IMR-90 (cell line): ENCODE data around the gene ABCF3. TPM values are rescaled to one million over a fixed set of nuclear protein-coding genes. Genes with fewer than 3 reads are reported as not detected.

ENCODE experiments used
- ATAC-seq: fragments of 200-7000 bp; cut with Tn5 transposase; 2 replicates; pipeline ENCODE4 v1.9.1; 2020; ENCODE audit warnings: low read depth, mild to moderate bottlenecking, moderate library complexity
- BruUV-seq: library from RNA; stranded (reverse); fragments of 400-500 nt; replicated peaks from 2 replicates; lab custom pipeline; 2021; lab: Mats Ljungman, UMichigan
- CTCF ChIA-PET: fragments of 300-600 bp; formaldehyde crosslinking; extraction: SDS; loops from one replicate; lab custom pipeline; 2021; ENCODE audit warnings: antibody characterized with exemption; lab: Yijun Ruan, JAX
- POLR2A ChIA-PET: fragments of 300-600 bp; sonication (Branson Sonifier 250); formaldehyde crosslinking; loops from one replicate; lab custom pipeline; 2022; ENCODE audit warnings: antibody characterized with exemption; ENCODE audit not compliant: unreplicated experiment; lab: Charles Lee
- DNase-seq: peaks from one replicate; pipeline ENCODE4 v3.0.0; 2013
- H2AFZ ChIP-seq: replicated peaks from 2 replicates; pipeline ENCODE3; 2013; ENCODE audit warnings: low read length, mild to moderate bottlenecking; ENCODE audit not compliant: poor library complexity
- H2AK5ac ChIP-seq: 2 replicates; pipeline ENCODE4 v1.6.1; 2013; ENCODE audit warnings: low read depth, low read length, inconsistent platforms
- H2AK9ac ChIP-seq: replicated peaks from 2 replicates; pipeline ENCODE3; 2013; ENCODE audit warnings: mild to moderate bottlenecking, low read depth, low read length, moderate library complexity; ENCODE audit not compliant: poor library complexity
- H2BK120ac ChIP-seq: 2 replicates; pipeline ENCODE4 v1.6.1; 2013; ENCODE audit warnings: low read depth, low read length, inconsistent platforms
- H2BK15ac ChIP-seq: 3 replicates; pipeline ENCODE4 v1.6.1; 2013; ENCODE audit warnings: low read depth, low read length, inconsistent platforms
- H2BK20ac ChIP-seq: 2 replicates; pipeline ENCODE4 v1.6.1; 2013; ENCODE audit warnings: low read depth, mild to moderate bottlenecking, inconsistent platforms, low read length, moderate library complexity
- H2BK5ac ChIP-seq: 2 replicates; pipeline ENCODE4 v1.6.1; 2013; ENCODE audit warnings: mild to moderate bottlenecking, low read depth, low read length, inconsistent platforms; ENCODE audit not compliant: poor library complexity, severe bottlenecking
- H3K14ac ChIP-seq: replicated peaks from 2 replicates; pipeline ENCODE4 v1.6.1; 2013; ENCODE audit warnings: low read depth, low read length, inconsistent platforms
- H3K18ac ChIP-seq: 2 replicates; pipeline ENCODE4 v1.6.1; 2013; ENCODE audit warnings: low read depth, low read length, control low read depth
- H3K23ac ChIP-seq: 2 replicates; pipeline ENCODE4 v1.6.1; 2013; ENCODE audit warnings: low read depth, low read length, inconsistent platforms
- H3K27ac ChIP-seq: 2 replicates; pipeline ENCODE4 v1.5.1; 2013; ENCODE audit warnings: mild to moderate bottlenecking, control low read depth, low read length; ENCODE audit not compliant: insufficient read depth
- H3K27me3 ChIP-seq: 2 replicates; pipeline ENCODE4 v1.6.1; 2013; ENCODE audit warnings: low read length; ENCODE audit not compliant: control insufficient read depth, insufficient read depth
- H3K36me3 ChIP-seq: 2 replicates; pipeline ENCODE4 v1.6.1; 2013; ENCODE audit warnings: low read length, mixed read lengths; ENCODE audit not compliant: control insufficient read depth, insufficient read depth
- H3K4ac ChIP-seq: 2 replicates; pipeline ENCODE4 v1.6.1; 2013; ENCODE audit warnings: low read depth, low read length, inconsistent platforms
- H3K4me1 ChIP-seq: 2 replicates; pipeline ENCODE4 v1.6.1; 2013; ENCODE audit warnings: low read length, mixed read lengths; ENCODE audit not compliant: control insufficient read depth, insufficient read depth
- H3K4me2 ChIP-seq: 2 replicates; pipeline ENCODE4 v1.6.1; 2013; ENCODE audit warnings: low read depth, mild to moderate bottlenecking, control low read depth, low read length, moderate library complexity
- H3K4me3 ChIP-seq: 2 replicates; pipeline ENCODE4 v1.5.1; 2013; ENCODE audit warnings: low read depth, mild to moderate bottlenecking, control low read depth, low read length, moderate library complexity; ENCODE audit not compliant: insufficient read depth
- H3K56ac ChIP-seq: 2 replicates; pipeline ENCODE4 v1.6.1; 2013; ENCODE audit warnings: low read length, inconsistent platforms; ENCODE audit not compliant: insufficient read depth; ENCODE audit errors: extremely low read depth
- H3K79me1 ChIP-seq, 2 experiments: 2 replicates each; pipeline ENCODE4 v1.6.1; 2013; ENCODE audit warnings: low read length in 2 of 2, inconsistent platforms in 1 of 2, low read depth in 1 of 2
- H3K9ac ChIP-seq: 2 replicates; pipeline ENCODE4 v1.6.1; 2013; ENCODE audit warnings: low read depth, low read length, control low read depth
- H3K9me1 ChIP-seq: 2 replicates; pipeline ENCODE4 v1.6.1; 2013; ENCODE audit warnings: low read length, inconsistent platforms; ENCODE audit not compliant: insufficient read depth
- H3K9me3 ChIP-seq: 2 replicates; pipeline ENCODE4 v1.6.1; 2013; ENCODE audit warnings: low read length; ENCODE audit not compliant: control insufficient read depth, insufficient read depth
- H4K20me1 ChIP-seq: 2 replicates; pipeline ENCODE4 v1.6.1; 2013; ENCODE audit warnings: low read length, inconsistent platforms; ENCODE audit not compliant: insufficient read depth
- H4K5ac ChIP-seq: 2 replicates; pipeline ENCODE4 v1.6.1; 2013; ENCODE audit warnings: mild to moderate bottlenecking, low read depth, low read length, control low read depth
- H4K8ac ChIP-seq, 2 experiments: 2 replicates each; pipeline ENCODE4 v1.6.1; 2013; ENCODE audit warnings: low read depth in 2 of 2, low read length in 2 of 2, control low read depth in 1 of 2, inconsistent platforms in 1 of 2
- H4K91ac ChIP-seq: 2 replicates; pipeline ENCODE4 v1.6.1; 2013; ENCODE audit warnings: low read depth, low read length, inconsistent platforms; ENCODE audit not compliant: insufficient read depth
- BHLHE40 ChIP-seq: fragments of 150-350 bp; IDR thresholded peaks from 2 replicates; pipeline ENCODE4 v1.6.1; 2016; ENCODE audit warnings: mild to moderate bottlenecking, low read depth, low read length
- CEBPB ChIP-seq: IDR thresholded peaks from 2 replicates; pipeline ENCODE4 v1.6.1; 2012; ENCODE audit warnings: low read depth, low read length, improper control_type of control experiment
- CHD1 ChIP-seq: IDR thresholded peaks from 2 replicates; pipeline ENCODE4 v1.6.1; 2012; ENCODE audit warnings: low read depth, low read length, improper control_type of control experiment
- FOS ChIP-seq: fragments of 150-350 bp; IDR thresholded peaks from 2 replicates; pipeline ENCODE4 v1.6.1; 2016; ENCODE audit warnings: low read depth, low read length
- MAFK ChIP-seq: IDR thresholded peaks from 2 replicates; pipeline ENCODE4 v1.6.1; 2012; ENCODE audit warnings: low read depth, low read length, improper control_type of control experiment
- MAZ ChIP-seq: IDR thresholded peaks from 2 replicates; pipeline ENCODE4 v1.6.1; 2012; ENCODE audit warnings: low read depth, mild to moderate bottlenecking, low read length, improper control_type of control experiment, moderate library complexity, borderline replicate concordance
- MXI1 ChIP-seq: IDR thresholded peaks from 2 replicates; pipeline ENCODE4 v1.6.1; 2012; ENCODE audit warnings: low read depth, mild to moderate bottlenecking, low read length, moderate library complexity, borderline replicate concordance
- NFE2L2 ChIP-seq: fragments of 150-350 bp; IDR thresholded peaks from 2 replicates; pipeline ENCODE4 v1.6.1; 2016; ENCODE audit warnings: low read depth, mild to moderate bottlenecking, low read length
- POLR2A ChIP-seq: IDR thresholded peaks from 2 replicates; pipeline ENCODE4 v1.6.1; 2012; ENCODE audit warnings: mild to moderate bottlenecking, low read depth, low read length
- RAD21 ChIP-seq: IDR thresholded peaks from 2 replicates; pipeline ENCODE4 v1.6.1; 2012; ENCODE audit warnings: low read length, improper control_type of control experiment
- RCOR1 ChIP-seq: IDR thresholded peaks from 2 replicates; pipeline ENCODE4 v1.6.1; 2012; ENCODE audit warnings: mild to moderate bottlenecking, low read length, improper control_type of control experiment; ENCODE audit not compliant: insufficient replicate concordance
- RFX5 ChIP-seq: IDR thresholded peaks from 2 replicates; pipeline ENCODE4 v1.8.0; 2012; ENCODE audit warnings: low read depth, mild to moderate bottlenecking, low read length, moderate library complexity
- SMC3 ChIP-seq: fragments of 150-350 bp; IDR thresholded peaks from 2 replicates; pipeline ENCODE4 v1.6.1; 2016; ENCODE audit warnings: low read depth, mild to moderate bottlenecking, antibody characterized with exemption, low read length, moderate library complexity
- WGBS, 2 experiments: methylation state at CpG; one replicate each; pipeline versions ENCODE4 v1.1.5 to v1.1.7; 2013; ENCODE audit warnings: missing lambda C conversion rate in 2 of 2; ENCODE audit not compliant: insufficient read length in 1 of 2; ENCODE audit errors: extremely low coverage in 2 of 2; 5-methylcytosine and 5-hydroxymethylcytosine counted together
- dilution Hi-C: fragments of 300-500 bp; cut with HindIII; formaldehyde crosslinking; loops from one replicate; pipeline ENCODE4 v1.14.3; 2018; ENCODE audit warnings: low sequenced_read_pairs; ENCODE audit not compliant: unreplicated experiment
- in situ Hi-C: fragments of 300-500 bp; cut with MboI; formaldehyde crosslinking; loops from 3 replicates; pipeline ENCODE4 v1.14.3; 2019; ENCODE audit warnings: low sequenced_read_pairs, inconsistent platforms, mixed read lengths
- intact Hi-C: fragments of 100-400 bp; cut with micrococcal nuclease; formaldehyde crosslinking; loops from 2 replicates; pipeline ENCODE4 v1.10.0; 2022
- polyA plus RNA-seq, 3 experiments: library from polyadenylated mRNA; depleted of rRNA; stranded (reverse); fragments of >200 nt; gene quantifications; 2 replicates each; pipeline ENCODE4 v1.2.3, GENCODE V29; 2012; ENCODE audit warnings: low replicate concordance in 1 of 3
- total RNA-seq: library from RNA; depleted of rRNA; stranded (reverse); fragments of >200 nt; gene quantifications from 2 replicates; pipeline ENCODE4 v1.2.3, GENCODE V29; 2012
- TF ChIP-seq, protein P1 (sequence below): fragments of 150-350 bp; IDR thresholded peaks from 2 replicates; pipeline ENCODE4 v1.6.1; 2017; ENCODE audit warnings: mild to moderate bottlenecking, antibody characterized with exemption, low read length, low read depth
- TF ChIP-seq, protein P2 (sequence below): conservative IDR thresholded peaks from 2 replicates; pipeline ENCODE4 v1.5.1; 2012; ENCODE audit warnings: mild to moderate bottlenecking, low read depth, low read length, improper control_type of control experiment
- TF ChIP-seq, protein P3 (sequence below): fragments of 150-350 bp; IDR thresholded peaks from 2 replicates; pipeline ENCODE4 v1.6.1; 2016; ENCODE audit warnings: low read depth, mild to moderate bottlenecking, low read length, moderate library complexity, borderline replicate concordance

Gene ABCF3
- total and polyA plus RNA-seq, 2 of the 4 experiments (the other 2 are of a cell fraction) = 36.9 to 59.2 TPM

DNA sequence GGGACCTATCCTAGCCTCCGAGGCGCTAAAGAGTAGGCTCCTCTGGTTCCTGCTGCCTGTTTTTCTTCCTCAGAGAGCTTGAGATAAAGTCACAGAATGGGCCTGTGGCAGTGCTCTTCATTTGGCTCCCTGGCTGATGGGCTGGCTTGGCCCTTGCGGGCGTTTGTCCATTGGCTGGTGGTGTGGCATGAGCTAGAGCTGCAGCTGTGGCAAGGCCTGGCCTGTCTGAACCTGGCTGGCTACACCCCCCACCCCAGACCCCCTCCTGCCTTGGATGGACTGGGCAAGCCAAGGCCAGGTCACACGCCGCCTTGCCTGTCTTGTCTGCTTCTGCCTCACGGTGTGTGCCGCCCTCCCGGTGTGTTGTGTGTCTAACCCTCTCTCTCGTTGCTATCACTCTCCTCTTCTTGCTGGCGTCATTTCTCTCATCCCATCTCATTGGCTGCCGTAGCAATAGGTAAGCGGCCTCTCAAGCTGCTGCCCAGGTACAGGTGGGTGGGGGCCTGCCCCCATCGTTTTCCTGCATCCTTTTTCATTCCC, 8.2 kb upstream of the ABCF3 start:
- Histone ChIP-seq H3K56ac (no peak overlapping the region), H2AK5ac (peak overlapping the region; percentile 90; the same call in 1 of the 2 replicates), H4K5ac (no peak overlapping the region), H2BK20ac (no peak overlapping the region), H3K9ac (peak overlapping the region; percentile 32), H4K20me1 (peaks cover 55% of the 10 kb centered on the region), H3K36me3 (peaks cover 58% of the 10 kb centered on the region), H2AK9ac (peak overlapping the region; percentile 94), H2BK5ac (peak overlapping the region; percentile 75), H3K27me3 (no peaks in the 10 kb centered on the region), H2AFZ (no peak overlapping the region), H3K9me3 (no peaks in the 10 kb centered on the region), H3K23ac (peak overlapping the region; percentile 55; the same call in 1 of the 2 replicates), H3K4me2 (peak overlapping the region; percentile 60), H3K9me1 (peaks cover 23% of the 10 kb centered on the region), H4K91ac (no peak overlapping the region), H3K18ac (no peak overlapping the region), H3K27ac (peak overlapping the region; percentile 81), H3K4me1 (peaks cover 10% of the 10 kb centered on the region), H3K4me3 (no peak overlapping the region), H4K8ac (no peak overlapping the region), H2BK120ac (no peak overlapping the region), H3K79me1 (peaks cover 37 to 75% of the 10 kb centered on the region in 2 experiments), H2BK15ac (no peak overlapping the region), H3K14ac (peak overlapping the region; percentile 2; the same call in 1 of the 2 replicates), H3K4ac (peak overlapping the region; percentile 72; the same call in 1 of the 2 replicates)
- TF ChIP-seq NFE2L2 = no peak
- no peak for TF ChIP-seq RCOR1
- TF ChIP-seq MXI1 = no peak
- TF ChIP-seq POLR2A = no peak
- TF ChIP-seq CHD1 = no peak
- TF ChIP-seq SMC3 = no peak
- no peak for TF ChIP-seq RFX5
- TF ChIP-seq, protein P1, sequence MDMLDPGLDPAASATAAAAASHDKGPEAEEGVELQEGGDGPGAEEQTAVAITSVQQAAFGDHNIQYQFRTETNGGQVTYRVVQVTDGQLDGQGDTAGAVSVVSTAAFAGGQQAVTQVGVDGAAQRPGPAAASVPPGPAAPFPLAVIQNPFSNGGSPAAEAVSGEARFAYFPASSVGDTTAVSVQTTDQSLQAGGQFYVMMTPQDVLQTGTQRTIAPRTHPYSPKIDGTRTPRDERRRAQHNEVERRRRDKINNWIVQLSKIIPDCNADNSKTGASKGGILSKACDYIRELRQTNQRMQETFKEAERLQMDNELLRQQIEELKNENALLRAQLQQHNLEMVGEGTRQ = no peak
- TF ChIP-seq FOS = no peak
- TF ChIP-seq, protein P2, sequence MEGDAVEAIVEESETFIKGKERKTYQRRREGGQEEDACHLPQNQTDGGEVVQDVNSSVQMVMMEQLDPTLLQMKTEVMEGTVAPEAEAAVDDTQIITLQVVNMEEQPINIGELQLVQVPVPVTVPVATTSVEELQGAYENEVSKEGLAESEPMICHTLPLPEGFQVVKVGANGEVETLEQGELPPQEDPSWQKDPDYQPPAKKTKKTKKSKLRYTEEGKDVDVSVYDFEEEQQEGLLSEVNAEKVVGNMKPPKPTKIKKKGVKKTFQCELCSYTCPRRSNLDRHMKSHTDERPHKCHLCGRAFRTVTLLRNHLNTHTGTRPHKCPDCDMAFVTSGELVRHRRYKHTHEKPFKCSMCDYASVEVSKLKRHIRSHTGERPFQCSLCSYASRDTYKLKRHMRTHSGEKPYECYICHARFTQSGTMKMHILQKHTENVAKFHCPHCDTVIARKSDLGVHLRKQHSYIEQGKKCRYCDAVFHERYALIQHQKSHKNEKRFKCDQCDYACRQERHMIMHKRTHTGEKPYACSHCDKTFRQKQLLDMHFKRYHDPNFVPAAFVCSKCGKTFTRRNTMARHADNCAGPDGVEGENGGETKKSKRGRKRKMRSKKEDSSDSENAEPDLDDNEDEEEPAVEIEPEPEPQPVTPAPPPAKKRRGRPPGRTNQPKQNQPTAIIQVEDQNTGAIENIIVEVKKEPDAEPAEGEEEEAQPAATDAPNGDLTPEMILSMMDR = no peak
- TF ChIP-seq, protein P3, sequence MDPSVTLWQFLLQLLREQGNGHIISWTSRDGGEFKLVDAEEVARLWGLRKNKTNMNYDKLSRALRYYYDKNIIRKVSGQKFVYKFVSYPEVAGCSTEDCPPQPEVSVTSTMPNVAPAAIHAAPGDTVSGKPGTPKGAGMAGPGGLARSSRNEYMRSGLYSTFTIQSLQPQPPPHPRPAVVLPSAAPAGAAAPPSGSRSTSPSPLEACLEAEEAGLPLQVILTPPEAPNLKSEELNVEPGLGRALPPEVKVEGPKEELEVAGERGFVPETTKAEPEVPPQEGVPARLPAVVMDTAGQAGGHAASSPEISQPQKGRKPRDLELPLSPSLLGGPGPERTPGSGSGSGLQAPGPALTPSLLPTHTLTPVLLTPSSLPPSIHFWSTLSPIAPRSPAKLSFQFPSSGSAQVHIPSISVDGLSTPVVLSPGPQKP = no peak
- no peak for TF ChIP-seq RAD21
- no peak for TF ChIP-seq MAFK
- TF ChIP-seq MAZ = no peak
- TF ChIP-seq BHLHE40 = no peak
- TF ChIP-seq CEBPB = no peak
- DNase-seq = no peak
- ChIA-PET POLR2A (no interaction called here), CTCF (interaction anchor here (1.4 kb wide), 1 partner anchor 72 kb away, joined by 4 read pairs; the partner anchor contains the start of gene EEF1AKMT4)
- no peak for ATAC-seq
- intact Hi-C loops = loop anchor here (1.0 to 5.0 kb wide), 2 partner anchors 7 to 281 kb away; no protein-coding TSS in a partner anchor
- in situ Hi-C loops = no loop called here
- dilution Hi-C loops = no loop called here
- WGBS, 2 experiments = 82% methylated on average over 4 of the region's 14 CpGs; no CpG with 5 or more reads in 1 of the 2 experiments
- no TSS peak for BruUV-seq
